Embryonic facial prominence (tissue), 1 donor: ENCODE results near the gene BCAS3.

Experiments
- DNase-seq: peaks from one replicate; pipeline ENCODE4 v3.0.0-alpha.2; 2016; ENCODE audit errors: extremely low spot score

The BCAS3 gene

DNA sequence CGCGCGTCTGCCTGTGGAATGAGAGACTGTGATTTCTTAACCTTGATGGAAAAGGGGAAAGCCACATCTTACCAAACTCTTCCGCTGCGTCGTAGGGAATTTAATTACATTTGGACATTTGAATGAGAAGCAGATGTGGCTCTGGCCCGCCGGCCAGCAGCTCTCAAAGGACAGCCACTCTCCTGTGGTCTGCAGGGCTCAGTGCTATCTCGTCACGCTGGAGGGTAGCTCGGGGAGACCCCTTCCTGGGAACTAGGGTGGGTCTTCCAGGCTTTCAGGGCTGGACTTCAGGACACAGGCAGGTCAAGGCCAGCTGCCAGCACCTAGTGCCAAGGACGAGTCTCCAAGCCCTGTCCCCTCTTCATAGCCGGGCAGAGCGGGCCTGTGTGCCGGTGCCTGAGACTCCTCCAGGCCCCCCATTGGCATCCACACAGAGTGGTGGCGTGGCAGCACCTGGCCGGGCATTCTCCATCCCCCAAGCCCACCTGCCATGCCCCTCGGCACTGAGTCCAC is 706.1 kb downstream of the BCAS3 start:
- DNase-seq = no peak

DNA sequence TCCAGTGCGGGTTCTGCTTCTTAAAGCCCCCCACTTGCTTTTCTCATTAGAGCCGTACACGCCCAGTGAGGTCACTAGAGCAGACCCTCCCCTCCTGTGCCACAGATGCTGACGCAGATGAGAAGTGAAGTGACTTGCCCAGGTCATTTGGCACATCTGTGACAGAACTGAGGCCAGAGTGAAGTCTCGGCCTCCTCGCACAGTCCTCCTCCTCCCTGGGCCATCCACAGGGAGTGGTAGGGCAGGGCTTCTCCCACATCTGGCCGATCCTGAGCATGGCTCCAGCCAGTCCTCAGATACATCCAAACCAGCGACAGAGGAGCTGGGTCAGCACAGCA is 706.7 kb downstream of the BCAS3 start:
- no peak for DNase-seq

DNA sequence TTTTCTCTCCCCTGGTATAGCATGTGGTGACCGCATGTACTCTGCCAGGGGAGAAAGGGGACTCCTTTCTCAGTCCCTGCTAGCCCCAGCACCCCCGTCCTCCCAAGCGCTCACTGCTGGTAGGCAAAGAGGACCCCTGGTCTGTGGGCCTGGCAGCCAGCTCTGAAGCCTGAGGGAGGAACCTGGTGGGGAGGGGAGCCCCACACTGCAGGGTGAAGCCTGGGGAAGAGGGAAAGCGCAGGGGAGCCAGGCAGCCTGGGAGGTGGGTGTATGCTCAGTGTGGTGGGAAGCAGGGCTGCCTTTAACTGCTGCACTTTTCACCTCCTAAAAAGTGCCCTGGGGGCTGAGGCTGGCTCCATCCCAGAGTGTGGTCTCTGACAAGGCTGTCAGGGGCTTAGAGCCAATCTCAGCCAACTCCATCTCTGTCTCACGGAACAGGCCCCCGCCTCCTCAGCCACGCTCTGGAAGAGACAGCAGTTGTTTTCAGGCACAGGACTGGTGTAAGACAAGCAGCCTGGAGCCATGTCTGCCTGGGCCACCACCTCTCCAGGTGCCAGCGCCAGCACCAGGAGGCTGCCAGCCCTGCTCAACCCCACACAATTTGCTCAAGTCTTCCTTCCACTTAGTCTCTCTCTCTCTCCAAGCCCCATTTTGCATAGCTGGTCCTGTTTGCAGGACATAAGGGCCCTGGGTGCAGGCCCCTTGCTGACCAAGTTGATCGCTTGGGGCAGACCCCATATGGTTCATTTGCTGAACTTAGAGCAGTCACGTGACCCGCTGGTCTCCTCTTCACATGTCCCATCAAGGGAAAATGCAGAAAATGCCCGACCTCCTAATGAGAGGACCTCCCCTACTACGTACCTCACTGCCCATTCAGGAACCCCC is 707.3 kb downstream of the BCAS3 start:
- DNase-seq = no peak

DNA sequence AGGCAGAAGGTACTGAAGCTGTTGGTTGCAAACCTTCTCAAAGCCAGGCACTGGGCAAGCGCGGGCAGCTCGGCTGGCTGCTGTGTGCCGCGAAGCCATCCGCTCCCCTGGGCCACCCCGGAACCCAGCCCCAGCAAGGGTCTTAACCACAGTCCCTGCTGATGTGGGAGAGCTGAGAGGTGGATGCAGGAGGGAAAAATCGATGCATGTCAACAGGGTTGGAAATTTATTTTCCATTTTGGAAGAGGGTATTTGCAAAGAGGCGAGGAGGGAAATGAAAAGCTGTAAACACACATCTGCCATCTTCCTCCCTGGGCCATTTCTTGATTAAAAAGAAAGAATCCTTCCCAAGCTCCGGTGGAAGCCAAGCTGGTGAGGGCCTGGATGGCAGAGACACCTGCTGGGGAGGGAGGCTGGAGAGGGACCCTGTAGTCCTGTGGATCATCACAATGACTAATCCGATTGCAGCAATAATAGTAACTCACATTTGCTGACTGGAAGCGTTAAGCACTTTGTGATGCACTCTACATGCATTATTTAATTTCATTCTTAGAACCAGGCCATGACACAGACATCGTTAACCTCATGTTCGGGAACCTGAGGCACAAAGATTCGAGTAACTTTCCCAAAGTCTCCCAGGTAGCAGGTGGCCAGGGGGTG is 708.1 kb downstream of the BCAS3 start:
- DNase-seq = no peak

DNA sequence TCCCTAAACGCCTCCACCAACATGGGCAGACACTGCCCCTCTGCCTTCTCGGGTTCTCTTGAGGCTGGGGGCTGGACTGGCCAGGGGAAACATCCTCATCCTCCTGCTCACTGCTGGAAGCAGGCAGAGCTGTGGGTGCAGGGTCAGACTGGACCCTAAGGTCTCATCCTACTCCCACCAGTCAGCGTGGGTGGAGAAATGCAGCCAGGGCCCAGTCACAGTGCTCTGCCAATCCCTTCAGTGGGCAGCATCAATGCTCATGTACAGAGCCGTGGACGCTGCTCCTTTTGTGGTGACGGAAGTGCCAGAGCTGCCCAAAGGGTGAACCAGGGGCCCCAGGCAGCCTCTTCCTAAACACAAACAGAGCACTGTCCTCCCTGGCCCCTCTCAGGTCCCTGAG is 708.6 kb downstream of the BCAS3 start:
- DNase-seq = no peak

DNA sequence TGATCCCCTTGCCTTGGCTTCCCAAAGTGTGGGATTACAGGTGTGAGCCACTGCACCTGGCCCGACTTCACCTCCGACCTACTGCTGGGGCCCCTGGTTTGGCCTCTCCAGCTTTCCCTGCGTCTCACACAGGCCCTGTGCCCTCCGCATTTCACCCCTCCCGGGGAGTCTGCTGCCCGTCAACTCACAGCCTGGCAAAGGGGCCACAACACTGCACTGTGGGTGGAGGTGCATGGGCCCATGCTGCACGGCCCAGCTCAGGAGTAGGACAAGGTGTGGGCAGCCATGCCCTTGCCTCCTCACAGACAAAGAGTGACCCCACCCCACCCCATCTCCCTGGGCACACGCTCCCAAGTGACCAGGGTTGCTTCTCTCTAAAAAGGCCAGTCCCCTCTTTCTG is 709.4 kb downstream of the BCAS3 start:
- no peak for DNase-seq

DNA sequence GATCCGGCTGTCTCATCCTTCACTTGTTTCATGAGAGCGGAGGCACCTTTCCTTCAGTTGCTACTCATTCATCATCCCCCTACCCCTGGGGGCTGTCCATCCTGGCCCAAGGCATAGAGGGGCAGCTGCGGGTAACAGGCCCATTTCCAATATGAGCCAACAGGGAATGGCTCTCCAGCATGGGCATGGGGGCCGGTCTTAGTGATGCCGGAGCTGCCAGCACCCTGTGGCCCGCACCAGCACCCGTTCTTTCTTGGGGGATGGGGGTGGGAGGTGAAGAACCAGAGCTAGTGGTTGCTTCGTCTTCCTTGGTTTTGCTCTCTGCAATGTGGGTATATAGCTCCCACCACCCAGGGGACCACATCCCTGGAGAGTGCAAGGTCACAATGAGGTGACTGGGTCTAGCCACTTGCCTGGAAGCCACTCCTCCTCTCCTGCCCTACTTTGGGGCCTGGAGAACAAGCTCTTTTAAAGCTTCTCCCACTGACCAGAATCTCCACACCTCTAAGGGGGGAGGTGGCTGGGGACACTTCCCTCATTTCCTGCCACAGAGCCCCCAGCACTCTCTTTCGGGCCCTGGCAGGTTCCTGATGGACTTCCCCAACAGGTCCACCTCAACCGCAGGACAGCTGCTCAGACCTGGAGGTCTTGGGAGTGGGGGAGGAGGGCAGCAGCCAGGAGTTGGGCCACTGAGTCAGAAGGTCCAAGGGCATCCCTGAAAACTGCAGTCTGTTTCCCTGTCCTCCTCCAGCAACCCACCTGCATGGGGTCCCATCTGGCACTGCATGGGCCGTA is 710.1 kb downstream of the BCAS3 start:
- DNase-seq = no peak

DNA sequence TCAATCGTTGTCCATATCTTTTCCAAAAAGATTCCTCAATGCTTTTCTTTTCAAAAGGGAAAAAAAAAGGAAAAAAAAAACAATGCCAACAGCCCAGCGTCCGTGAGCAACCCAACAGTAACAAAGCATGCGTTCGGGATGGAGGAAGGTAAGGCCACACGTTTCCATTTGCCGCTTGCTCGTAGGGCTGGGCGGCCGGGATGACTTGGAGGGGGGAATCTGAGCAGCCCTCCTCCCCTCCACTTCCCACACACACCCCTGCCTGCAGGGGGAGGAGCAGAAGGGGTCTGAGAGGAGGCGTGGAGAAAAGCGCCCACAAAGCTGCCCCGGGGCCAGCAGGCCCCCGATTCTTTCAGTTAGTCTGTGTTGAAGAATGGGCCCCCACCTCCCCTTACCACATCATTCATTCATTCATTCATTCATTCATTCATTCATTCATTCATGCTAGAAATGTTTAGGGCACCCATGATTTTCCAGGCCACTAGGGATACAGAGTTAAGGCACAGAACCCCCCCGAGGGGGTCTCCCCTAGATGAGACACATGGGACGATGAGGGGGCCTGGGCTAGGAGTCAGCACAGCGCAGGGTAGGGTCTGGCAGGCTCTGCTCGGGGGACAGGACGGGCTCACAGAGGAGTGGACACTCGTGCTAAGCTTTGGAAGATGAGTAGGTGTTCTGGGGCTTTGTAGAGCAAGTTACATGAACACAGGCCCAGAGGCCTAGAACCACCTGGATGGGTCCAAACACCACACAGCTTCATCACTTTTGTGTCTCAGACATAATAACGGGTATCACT is 711.1 kb downstream of the BCAS3 start:
- DNase-seq = no peak

DNA sequence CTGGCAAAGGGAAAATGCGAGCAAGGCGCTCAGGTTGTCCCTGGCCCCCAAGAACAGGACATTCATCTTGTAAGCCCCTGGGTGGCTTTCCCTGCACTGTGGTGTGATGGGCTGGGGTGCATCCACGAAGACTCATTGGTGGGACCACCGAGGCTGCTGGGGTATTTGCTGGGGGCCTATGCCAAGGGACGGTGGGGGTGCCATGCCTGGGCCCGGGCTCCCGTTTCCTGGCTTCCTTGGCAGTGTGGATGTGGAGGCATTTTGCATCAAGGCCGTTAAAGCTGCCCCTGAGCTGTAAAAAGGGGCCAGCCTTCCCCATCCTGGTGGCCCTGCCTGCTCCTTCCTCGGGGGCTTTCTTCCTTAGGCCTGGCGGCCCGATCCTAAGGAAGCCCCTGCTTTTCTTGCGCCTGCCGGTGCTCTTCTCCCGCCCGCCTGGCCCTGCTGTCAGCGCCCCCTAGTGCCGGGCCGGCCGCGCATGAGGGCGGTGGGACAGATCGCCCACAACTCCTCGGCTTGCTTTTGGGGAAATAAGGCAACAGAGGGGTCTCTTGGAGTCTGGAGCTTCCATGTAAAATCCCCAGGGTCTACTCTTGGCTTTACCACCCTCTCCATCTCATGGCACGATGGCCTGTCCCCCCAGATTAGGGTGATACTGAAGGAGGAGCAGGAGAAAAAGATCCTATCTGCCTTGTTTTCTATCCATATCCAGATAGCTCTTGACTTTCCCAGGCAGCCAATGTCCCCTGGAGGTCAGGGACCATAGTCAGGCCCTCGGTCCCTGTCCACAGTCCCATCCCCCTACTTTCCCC is 712.2 kb downstream of the BCAS3 start:
- no peak for DNase-seq

DNA sequence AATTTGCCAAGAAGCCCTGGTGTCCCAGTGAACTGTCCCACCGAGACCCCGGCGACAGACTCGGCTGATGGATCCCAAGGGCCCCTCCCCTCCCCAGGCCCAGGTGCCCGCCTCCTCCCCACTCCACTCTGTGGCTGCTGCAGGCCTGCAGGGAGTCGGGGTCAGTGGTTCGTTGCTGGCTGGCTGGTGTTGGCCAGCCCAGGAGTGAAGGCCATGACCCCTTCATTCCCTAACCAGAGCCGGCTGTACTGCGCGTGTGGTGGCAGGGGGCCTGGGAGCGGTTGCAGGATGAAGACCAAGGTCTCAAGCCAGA is 712.8 kb downstream of the BCAS3 start:
- DNase-seq = no peak

DNA sequence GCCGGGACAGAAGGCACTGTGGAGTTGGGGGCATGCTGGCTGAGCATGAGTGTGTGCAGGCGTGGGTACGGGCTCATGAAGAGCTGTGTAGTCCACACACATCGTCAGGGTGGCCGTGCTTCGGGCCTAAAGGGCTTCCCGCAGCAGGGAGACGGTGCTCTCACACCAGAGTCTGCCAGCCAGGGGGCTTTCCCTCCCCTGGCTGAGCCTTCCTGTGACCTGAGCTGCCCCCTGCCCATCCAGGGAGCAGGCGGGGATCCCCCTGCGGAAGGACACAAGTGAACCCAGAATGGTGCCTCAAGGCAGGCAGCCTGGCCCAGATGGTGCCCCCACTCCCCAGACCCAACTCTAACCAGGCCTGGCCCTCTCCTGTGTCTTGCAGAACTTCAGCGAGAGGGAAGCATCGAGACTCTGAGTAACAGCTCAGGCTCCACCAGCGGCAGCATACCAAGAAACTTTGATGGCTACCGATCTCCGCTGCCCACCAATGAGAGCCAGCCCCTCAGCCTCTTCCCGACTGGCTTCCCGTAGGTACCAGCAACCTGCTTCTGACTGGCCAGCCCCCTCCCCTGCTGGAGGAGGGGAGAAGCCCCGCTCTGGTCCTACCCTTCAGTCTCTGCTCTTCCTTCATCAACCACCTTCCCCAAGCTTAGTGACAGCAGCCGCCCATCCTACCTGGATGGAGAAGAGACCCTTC is 714.1 kb downstream of the BCAS3 start:
- DNase-seq = no peak

DNA sequence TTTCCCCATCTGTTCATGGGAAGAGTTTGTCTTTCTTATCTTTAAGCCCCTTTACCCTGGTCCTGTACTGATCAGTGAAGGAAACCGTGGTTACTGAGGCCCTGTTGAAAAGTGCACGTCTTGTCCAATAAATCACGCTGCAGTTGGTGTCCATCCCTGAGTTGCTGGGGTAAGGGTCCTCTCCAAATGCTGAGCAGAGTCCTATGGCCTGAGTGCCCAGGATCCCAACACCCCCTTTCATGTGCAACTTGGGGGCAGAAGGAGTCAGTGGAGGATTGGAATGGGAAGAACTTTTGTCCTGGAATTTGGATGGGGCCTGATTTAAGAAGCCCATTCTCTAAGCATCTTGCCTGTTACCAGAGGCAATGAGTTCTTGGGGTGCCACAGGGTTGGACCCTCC is 715.0 kb downstream of the BCAS3 start:
- DNase-seq = no peak

DNA sequence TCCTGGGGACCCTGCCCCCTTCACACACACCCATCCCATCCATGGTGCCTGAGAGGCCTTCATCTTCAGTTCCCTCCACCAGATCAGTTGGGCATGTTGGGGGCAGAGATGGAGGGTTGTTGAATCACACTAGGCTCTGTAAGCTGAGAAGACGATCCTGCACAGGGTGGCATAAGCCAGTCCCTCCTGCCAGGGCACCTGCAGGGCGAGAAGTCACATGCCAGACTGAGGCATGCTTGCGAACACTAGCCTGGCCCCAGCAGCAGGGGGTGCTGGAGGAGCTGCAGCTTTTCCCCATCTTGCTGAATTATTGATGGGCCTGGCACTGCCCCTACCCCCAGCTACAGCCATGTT is 715.9 kb downstream of the BCAS3 start:
- DNase-seq = no peak

DNA sequence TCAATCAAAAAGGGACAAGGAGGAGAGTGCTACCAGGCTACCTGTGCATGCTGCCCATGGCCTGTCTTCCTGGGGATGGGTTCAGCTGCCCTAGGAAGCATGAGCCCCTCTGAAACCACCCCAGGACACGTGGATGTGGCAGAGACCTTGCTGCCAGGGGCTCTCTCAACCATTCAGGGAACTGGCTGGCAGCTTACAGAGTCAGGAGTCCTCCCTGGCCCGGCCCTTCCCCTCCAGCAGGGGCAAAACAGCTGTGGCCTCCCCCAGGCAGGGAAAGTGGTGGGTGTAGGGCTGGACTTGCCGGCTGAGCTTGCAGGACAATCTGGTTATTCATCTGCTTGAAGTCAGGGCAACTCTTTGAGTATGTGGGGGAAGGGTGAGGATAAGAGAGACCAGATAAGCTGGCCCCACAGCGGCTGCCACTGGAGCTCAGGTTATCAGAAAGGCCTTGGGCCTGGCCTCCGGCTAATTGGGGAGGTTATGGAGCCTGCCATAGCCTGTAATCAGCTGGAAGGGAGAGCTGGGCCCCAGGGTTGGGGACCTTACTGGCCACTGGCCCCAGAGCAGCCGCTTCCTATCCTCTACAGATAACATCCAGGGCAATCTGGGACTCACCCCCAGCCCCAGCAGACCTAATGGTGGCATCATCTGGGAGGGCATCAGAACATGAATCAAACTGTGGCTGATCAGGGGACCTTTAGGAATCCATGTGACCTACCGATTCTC is 716.4 kb downstream of the BCAS3 start:
- DNase-seq = no peak

DNA sequence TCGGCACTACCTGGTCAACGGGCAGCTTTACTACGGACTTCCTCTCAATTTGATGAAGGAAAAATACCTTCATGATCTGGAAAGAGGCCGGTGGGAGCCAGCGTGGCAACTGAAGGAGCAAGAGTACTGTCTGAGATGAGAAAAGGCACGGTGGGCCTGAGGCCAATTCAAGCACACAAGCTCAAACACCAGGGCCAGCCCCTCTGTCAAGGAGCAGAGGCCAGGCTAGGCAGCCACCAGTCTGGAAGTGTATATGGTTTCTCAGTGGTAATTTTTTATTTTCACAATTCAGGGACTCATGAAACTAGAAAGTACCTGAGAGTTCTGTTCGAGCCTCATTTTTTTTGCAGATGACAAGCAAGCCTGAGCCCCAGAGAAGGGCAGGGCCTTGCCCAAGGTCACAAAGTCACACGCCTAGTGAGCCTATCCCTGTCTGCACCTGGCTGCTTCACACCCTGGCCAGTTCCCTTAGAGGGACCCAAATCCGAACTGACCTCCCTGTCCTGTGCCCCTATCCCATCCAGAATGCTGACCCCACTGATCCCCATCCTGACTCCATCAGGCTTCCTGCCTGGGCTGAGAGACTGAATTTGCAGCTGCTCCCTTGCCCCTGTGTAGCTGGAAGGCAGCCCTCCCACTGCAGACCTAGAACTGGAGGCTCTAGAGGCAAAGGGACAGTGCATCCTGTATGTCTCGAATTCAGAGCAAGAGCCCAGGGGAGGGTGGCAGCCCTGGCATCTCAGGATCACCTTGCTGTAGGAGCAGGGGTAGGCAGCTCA is 717.2 kb downstream of the BCAS3 start:
- DNase-seq = no peak

DNA sequence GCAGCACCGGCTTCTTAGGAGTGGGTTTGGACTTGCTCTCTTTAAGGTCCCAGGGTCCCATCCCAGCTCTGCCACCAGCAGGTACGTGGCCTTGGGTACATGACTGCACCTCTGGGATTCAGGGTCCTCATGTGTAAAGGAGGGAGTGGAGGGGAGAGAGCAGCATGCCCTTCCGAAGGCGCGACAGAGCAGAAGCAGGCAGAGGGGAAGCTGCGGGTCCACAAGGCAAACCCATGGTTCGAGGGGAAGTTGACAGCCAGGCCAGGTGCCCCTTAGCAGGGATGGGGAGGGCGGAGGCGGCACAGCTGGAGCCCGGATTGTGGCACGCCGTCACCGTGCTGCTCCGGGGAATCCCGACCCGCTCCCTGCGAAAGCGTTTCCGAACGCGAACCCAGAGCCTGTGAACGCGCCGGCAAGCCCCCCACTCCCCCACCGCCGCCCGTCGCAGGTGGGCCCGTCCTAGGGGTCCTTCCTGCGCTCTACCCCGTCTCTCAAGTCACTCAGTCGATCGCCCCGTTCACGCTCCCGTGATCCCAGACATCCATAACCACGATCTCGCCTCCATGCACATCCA is 717.8 kb downstream of the BCAS3 start:
- no peak for DNase-seq

DNA sequence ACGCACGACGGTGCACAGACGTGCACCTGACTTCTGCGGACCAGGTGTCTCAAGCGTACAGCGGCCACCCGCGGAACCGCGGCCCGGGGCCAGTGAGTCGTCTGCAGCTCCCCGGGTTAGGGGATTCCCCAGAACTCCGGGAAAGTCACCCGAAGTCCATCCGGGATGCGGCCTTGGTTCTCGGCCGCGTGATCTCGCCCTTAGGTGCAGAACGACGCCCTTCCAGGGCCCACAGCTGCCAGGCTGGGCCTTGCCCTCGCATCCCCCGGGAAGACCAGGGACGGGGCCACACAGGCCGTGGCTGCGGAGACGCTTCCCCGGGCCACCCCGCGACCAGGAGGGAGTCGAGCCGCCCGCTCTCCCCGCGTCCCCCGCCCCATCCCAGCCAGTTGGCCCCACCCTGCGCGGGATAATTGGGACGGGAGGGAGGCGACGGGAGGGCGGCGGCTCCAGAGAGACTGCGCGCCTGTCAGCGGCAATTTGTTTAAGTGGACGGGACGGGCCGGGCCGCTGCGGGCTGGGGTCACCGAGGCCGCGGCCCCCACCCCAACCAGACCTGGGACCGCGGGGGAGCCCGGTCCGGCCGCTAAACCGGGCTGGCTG is 718.4 kb downstream of the BCAS3 start:
- DNase-seq = no peak

DNA sequence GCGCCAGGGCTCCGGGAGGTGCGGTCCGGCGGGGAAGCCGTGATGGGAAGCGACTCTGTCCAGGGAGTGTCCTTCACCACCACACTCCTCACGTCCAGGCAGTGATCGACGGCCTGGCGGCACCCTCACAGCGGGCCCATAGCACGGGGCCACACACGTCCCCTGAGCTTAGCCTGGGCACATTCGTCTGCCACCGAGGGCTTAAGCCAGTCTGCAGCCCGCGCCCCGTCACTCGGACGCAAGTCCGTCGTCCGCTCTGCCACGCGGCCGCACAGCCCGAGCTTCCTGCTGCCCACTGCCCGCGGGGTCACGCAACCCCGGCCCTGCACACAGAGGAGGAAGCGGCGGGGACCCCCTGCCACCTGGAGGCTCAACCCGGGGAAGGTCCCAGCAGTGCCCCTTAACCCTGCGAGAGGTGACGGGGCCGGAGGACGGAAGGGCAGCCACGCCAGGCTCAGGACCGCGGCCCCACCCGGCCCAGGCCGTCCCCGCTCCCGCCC is 719.0 kb downstream of the BCAS3 start:
- no peak for DNase-seq
